SW 1271 (cell line): ENCODE results near the gene TAPBPL.
"Not testable (repeated sequence)": the region's sequence is repeated elsewhere in the genome, so short reads cannot be mapped to it uniquely, and the experiment has no call there.

ENCODE experiments used
- DNase-seq, 2 experiments: peaks; one replicate each; lab custom pipeline; 2025; lab: John Stamatoyannopoulos, UW

The TAPBPL gene

GRCh38 chr12:6462234-6462995 lies 10.6 kb downstream of the TAPBPL start:
- DNase-seq, result no peak

- DNase-seq, result no peak
Measured at GRCh38 chr12:6463216-6463615, 11.4 kb downstream of the TAPBPL start.

- DNase-seq, result no peak
Measured at GRCh38 chr12:6463858-6464257, 12.0 kb downstream of the TAPBPL start.

GRCh38 chr12:6464531-6464930 lies 12.7 kb downstream of the TAPBPL start:
- no peak for DNase-seq

GRCh38 chr12:6465467-6466183 lies 13.8 kb downstream of the TAPBPL start:
- peak; percentile 26 to 75 for DNase-seq

GRCh38 chr12:6466184-6466573 lies 14.3 kb downstream of the TAPBPL start:
- DNase-seq, result no peak

- DNase-seq, result not testable (repeated sequence)
Measured at GRCh38 chr12:6466751-6467150, 14.9 kb downstream of the TAPBPL start.

GRCh38 chr12:6467571-6468282 lies 15.9 kb downstream of the TAPBPL start:
- not testable (repeated sequence) for DNase-seq

- DNase-seq, result no peak
Measured at GRCh38 chr12:6468283-6468575, 16.4 kb downstream of the TAPBPL start.

- no peak for DNase-seq
Measured at GRCh38 chr12:6469092-6469491, 17.2 kb downstream of the TAPBPL start.

- no peak for DNase-seq
Measured at GRCh38 chr12:6469609-6470374, 17.9 kb downstream of the TAPBPL start.

GRCh38 chr12:6470375-6471163 lies 18.7 kb downstream of the TAPBPL start, which contains the start of gene VAMP1:
TSS of gene VAMP1 (minus strand) at chr12:6470677. CDS start at chr12:6470531, 146 bp downstream.
- peak; percentile 94 to 98 for DNase-seq

GRCh38 chr12:6471989-6472360 lies 20.1 kb downstream of the TAPBPL start:
- DNase-seq, result no peak

- no peak for DNase-seq
Measured at GRCh38 chr12:6472491-6472890, 20.6 kb downstream of the TAPBPL start.

- DNase-seq, result not testable (repeated sequence)
Measured at GRCh38 chr12:6475233-6475975, 23.6 kb downstream of the TAPBPL start.

GRCh38 chr12:6476489-6476888 lies 24.6 kb downstream of the TAPBPL start:
- no peak for DNase-seq

- not testable (repeated sequence) for DNase-seq
Measured at GRCh38 chr12:6477601-6478377, 25.9 kb downstream of the TAPBPL start.

- no peak for DNase-seq
Measured at GRCh38 chr12:6478416-6478815, 26.6 kb downstream of the TAPBPL start.

GRCh38 chr12:6488240-6488639 lies 36.4 kb downstream of the TAPBPL start:
- DNase-seq, result no peak

- no peak for DNase-seq
Measured at GRCh38 chr12:6489449-6489848, 37.6 kb downstream of the TAPBPL start.
